Stimulated activated naive CD8-positive, alpha-beta T cell treated with anti-CD3 and anti-CD28 coated beads, Interleukin-15, Interleukin-2, amounts not matched to agents 100 U/mL and 50 U/mL, for 24 hours (primary cell): ENCODE results near the gene ADGRB3.

ENCODE experiments used
- ATAC-seq: fragments of 150-1000 bp; cut with Tn5 transposase; one replicate; pipeline ENCODE4 v1.10.0; 2021
- DNase-seq: peaks from one replicate; pipeline ENCODE4 v3.0.0; 2021

Gene ADGRB3

GRCh38 chr6:69128411-69128810, 493.3 kb downstream of the ADGRB3 start:
- DNase-seq (no peak), ATAC-seq (no peak)

GRCh38 chr6:69129046-69129445, 494.0 kb downstream of the ADGRB3 start:
- no peak for ATAC-seq
- no peak for DNase-seq

GRCh38 chr6:69135927-69136326, 500.8 kb downstream of the ADGRB3 start:
- no peak for DNase-seq
- ATAC-seq = no peak

DNA sequence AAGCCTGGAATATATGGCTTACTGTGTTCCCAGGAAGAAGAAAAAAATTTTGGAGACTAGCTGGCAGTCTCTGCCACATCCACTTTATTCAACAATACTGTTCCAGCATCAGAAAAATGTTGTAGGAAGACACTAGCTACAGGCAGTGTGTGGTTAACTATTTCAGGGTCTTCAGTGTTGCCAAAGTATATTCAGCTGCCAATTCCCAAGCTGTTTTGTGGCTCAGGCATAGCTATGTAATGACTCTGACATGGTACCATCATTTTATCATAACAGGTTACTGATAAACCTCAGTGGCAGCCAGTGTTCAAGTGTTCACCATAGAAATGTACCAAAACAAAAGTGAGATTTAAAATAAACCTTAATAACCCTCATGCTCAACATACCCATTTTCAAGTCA, 503.1 kb downstream of the ADGRB3 start:
- ATAC-seq = no peak
- no peak for DNase-seq

DNA sequence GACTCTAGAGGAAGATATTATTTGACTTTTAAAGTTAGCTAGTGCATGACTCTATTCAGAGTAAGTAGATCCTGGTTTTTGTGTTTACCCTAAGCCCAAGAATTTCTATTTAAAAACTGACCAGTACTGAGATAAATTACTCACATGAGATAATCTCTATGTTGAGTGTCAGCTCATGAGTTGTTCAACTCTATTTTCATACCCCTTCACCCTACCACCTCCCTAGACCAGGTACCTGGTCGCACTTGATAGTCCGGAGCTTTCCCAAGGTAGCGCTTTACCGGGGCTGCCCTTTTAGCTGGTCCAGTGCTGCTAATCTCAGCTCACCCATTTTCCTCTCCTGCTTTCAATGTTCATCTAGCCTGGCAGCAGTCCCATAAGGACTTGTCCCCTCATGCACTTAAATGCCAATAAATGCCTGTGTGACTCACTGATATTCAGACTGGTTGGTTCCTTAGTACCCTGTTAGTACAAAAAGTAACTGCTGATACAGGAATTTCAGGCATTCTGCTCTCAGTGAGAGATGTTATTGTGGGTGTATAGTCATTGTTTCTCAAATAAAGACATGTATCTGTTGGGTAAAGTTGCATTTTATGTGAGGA, 503.9 kb downstream of the ADGRB3 start:
- ATAC-seq = no peak
- no peak for DNase-seq

DNA sequence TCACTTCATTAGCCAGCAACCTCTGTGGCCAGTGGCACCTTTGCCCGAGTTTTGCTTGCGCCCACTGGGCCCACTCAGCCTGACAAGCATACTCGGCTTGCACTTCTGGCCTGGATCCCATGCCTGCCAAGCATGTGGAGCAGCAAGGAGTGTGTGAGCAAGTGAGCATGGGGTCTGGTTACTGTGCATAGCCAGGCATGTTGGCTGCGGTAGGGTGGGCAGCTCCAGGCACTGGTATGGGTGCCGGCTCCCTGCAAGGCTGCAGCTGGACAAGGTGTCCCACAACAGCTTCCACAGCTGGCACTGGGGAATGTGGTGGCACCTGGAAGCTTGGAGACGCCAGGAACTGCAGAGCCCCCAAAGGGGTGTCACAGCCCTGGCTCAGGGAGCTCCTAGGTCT, 510.0 kb downstream of the ADGRB3 start:
- no peak for ATAC-seq
- DNase-seq = no peak

DNA sequence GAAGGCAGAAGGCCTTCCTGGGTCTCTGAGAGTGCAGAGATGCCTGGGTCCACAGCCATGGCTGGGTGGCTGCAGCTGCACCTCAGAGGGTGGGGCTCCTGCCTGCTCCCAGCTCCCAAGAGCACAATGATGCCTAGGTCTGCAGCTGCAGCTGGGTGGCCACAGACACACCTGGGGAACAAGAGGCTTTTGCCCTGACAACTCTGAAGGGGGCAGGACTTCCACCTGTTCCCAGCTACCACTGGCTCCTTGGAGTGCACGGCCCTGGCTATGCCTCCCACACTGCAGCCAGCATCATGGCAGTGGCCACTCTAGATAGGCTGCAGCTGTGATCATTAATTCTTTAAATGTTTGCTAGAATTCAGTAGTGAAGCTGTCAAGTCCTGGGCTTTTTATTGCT, 511.3 kb downstream of the ADGRB3 start:
- ATAC-seq (no peak), DNase-seq (no peak)

DNA sequence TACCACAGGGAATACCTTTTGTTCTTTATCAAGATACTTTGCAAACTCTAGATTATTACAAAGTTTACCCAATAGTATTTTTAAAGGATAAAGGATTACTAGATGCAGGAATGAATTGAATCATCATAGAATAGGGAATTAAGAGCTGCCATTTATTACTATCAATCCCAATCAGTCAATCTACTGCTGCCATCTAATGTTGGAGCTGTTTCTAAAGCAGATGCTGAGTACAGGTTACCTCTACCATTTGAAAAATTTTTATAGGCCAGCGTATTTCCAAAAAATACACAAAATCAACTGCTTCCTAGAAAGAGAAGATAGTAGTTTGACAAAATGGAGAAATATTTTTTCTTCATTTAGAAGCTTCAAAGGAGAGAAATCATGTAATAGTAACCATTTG, 520.4 kb downstream of the ADGRB3 start:
- ATAC-seq (no peak), DNase-seq (no peak)

DNA sequence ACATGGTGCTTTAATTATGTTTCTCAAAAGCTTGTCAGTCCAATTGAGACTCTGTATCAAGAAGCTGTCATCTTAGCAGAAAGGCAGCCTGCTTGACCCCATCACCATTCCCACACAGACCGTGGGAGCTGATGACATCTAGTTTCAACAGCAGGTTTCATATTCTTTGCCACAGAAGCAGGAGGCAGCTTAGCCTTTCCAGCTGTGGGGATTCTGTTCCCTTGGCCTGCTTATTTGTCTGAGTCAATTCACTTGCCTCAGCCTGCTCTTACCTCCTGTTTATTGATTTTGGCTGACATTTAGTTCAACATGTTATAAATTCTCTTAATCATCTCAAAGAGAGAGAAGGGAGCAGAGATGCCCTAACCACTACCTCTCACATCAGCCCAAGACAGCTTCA, 527.7 kb downstream of the ADGRB3 start:
- ATAC-seq (no peak), DNase-seq (no peak)

DNA sequence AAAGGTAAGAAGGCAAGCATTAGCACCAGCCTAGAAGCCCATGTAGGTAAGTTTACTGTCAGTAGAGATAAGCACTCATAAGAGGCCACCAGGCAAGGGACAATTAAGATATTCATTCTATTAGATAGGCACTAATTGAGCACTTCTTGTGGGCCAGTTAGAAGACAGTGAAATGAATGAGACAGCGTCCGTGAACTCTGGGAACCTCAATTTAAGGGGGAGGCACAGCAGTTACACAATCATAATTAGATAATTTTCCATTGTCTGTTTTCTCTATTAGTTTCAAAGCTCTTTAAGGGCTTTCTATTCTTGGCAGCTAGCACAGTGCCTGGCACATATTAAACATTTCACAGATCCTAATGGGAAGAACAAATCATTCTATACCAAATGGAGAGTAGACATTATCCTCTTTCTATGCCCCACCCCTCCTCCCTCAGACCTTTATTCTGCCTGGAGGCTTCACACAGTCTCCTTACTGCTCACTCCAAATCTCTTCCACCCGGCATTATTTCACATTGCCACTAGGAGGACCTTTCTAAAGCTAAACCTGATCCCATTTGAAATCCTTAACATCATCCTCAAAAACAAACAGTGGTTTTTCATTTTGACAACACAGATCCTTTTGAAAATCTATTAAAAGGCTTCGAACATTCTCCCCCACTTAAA, 529.6 kb downstream of the ADGRB3 start:
- no peak for DNase-seq
- no peak for ATAC-seq

- no peak for DNase-seq
Observed at GRCh38 chr6:69179681-69180080, 544.6 kb downstream of the ADGRB3 start.

GRCh38 chr6:69180361-69181067, 545.4 kb downstream of the ADGRB3 start:
- ATAC-seq = no peak
- DNase-seq = no peak

More at GRCh38 chr6:69179681-69180080, 544.6 kb downstream of the ADGRB3 start:
- no peak for ATAC-seq

- ATAC-seq (no peak), DNase-seq (no peak)
Observed at GRCh38 chr6:69181964-69182363, 546.9 kb downstream of the ADGRB3 start.

- ATAC-seq (no peak), DNase-seq (no peak)
Observed at GRCh38 chr6:69185276-69185675, 550.2 kb downstream of the ADGRB3 start.

DNA sequence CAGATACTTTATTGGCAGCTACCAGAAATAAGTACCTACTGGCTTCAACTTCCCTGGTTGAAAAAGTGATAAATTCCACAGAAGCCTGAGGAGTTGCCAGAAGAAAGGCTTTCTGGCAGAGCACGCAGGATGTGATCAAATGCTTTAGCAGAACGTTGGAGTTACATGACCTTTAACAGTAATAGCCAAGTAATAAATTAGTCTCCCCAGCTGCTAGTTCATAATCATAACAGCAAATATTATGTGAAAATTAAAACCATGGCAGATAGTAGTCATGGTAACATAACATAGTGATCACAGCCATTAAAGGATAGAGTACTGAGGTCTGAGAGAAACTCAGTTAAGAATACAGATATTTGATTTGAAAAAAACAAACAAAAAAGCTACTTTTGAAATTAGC, 567.7 kb downstream of the ADGRB3 start:
- DNase-seq (no peak), ATAC-seq (no peak)

DNA sequence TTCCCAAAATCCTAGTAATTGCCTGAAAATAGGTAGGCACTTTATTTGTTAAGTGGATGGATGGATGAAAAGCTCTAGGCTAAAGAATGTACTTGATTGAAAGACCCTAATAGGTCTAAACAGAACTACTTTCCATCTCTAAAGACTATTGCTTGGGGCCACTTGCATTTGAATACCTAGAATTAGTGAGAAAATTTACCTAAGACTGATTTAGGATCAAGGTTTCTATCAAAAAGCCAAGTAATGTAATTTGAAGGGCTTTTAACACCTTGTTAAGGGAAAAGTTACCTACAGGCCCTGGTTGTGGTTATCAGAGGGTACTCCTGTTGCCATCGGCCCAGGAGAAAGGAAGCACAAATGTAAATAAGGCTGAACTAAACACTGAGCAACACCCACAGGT, 581.0 kb downstream of the ADGRB3 start:
- no peak for DNase-seq
- no peak for ATAC-seq

DNA sequence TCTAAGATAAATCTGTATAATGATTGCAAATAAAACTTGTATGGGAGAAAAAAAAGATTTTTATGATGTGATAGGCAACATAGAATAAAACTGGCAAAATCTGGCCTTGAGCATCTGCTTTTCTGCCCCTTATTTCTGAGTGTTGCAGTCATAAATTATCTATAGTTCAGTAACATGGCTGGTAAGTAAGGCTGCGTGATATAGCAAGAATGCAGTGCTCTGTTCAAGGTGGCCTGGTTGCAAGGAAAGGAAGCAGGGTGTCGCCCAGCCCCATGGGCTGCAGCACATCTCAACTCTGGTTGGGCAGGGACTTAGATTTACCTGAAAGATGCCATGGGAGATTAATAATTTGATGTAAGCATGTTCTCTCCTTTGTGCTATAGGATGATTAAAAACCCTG, 582.3 kb downstream of the ADGRB3 start:
- no peak for ATAC-seq

GRCh38 chr6:69220375-69220774, 585.3 kb downstream of the ADGRB3 start:
- DNase-seq (no peak), ATAC-seq (no peak)

More for the DNA sequence above, 582.3 kb downstream of the ADGRB3 start:
- DNase-seq = no peak

DNA sequence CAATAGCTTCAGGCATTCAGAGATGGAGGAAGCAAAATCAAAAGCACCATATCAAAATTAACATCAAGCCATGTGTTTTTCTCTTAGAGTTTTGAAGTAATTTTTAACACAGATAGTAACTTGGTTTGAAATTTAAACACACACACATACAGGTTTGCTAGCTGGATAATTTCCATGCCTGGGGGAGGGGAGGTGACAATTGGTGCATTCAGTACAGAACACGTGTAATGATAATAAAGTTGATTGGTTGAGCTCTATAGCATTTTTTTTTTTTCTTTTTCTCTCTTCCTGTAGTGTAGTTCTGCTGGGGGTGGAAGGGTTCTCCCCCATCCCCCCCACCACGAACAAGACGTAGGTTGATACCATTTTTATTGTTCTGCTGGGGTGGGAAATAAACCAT, 596.9 kb downstream of the ADGRB3 start:
- ATAC-seq = no peak

DNA sequence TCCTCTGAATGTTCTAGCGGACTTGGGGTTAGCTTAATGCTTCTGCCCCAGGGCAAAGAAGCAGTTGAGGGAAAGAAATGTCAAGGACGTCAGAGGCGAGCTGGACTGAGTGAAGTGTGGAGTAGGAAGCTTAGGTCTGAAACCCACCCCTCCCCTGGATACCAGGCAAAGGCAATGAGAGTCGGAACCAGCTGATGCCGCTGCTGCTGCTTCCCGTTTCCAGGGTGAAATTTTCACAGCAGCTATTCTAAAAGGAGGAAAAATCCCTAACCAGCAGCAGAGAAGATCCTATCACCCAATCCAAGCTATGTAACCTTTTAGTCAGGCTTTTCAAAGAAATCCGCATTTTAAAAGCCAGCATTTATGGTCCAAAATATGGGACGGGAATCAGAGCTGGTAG, 597.4 kb downstream of the ADGRB3 start:
- ATAC-seq = no peak

More for the DNA sequence above, 596.9 kb downstream of the ADGRB3 start:
- no peak for DNase-seq

GRCh38 chr6:69232911-69233448, 597.9 kb downstream of the ADGRB3 start:
- DNase-seq (peak; percentile 61), ATAC-seq (no peak)

More for the DNA sequence above, 597.4 kb downstream of the ADGRB3 start:
- no peak for DNase-seq

DNA sequence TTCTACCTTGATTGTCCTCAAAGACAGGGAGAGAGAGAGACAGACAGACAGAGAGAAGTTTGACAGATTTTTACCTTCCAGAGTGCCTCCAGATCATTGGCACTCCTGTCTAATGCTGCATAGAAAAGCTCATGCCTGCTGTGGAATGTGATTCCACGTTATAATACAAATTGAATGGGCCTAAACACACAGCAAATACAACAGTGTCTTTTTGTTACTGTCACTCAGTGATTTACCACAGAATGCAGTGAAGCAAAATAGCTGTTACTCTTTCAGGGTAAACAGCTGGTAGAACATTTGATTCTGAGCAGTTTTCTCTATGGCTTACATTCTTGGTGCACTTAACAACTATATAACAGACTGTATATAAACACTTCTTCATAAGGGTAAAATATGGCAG, 603.0 kb downstream of the ADGRB3 start:
- no peak for ATAC-seq
- no peak for DNase-seq

GRCh38 chr6:69246983-69247382, 611.9 kb downstream of the ADGRB3 start:
- DNase-seq (no peak), ATAC-seq (no peak)
